Central memory CD8-positive, alpha-beta T cell (primary cell): ENCODE data around the gene PTPRF.

Experiments used
- ATAC-seq: fragments of 150-1000 bp; cut with Tn5 transposase; replicated peaks from 2 replicates; pipeline ENCODE4 v1.10.0; 2022; ENCODE audit warnings: mild to moderate bottlenecking, moderate FRiP score, moderate number of reproducible peaks; ENCODE audit not compliant: poor library complexity, severe bottlenecking; ENCODE audit errors: extremely low read depth
- DNase-seq, 2 donors: peaks; one replicate each; pipeline ENCODE4 v3.0.0; 2021; ENCODE audit warnings: low spot score in 2 of 2
- H3K27ac Mint-ChIP-seq: one replicate; pipeline ENCODE4 v1.8.0; 2022; ENCODE audit warnings: low read depth, mild to moderate bottlenecking, moderate library complexity, mixed read lengths
- H3K27me3 Mint-ChIP-seq: one replicate; pipeline ENCODE4 v1.8.0; 2022; ENCODE audit warnings: mixed read lengths
- H3K36me3 Mint-ChIP-seq: one replicate; pipeline ENCODE4 v1.8.0; 2022; ENCODE audit warnings: mild to moderate bottlenecking, moderate library complexity, mixed read lengths; ENCODE audit not compliant: insufficient read depth
- H3K4me1 Mint-ChIP-seq: one replicate; pipeline ENCODE4 v1.8.0; 2022; ENCODE audit warnings: mixed read lengths
- H3K4me3 Mint-ChIP-seq: one replicate; pipeline ENCODE4 v1.8.0; 2022; ENCODE audit warnings: mild to moderate bottlenecking, moderate library complexity, mixed read lengths
- H3K9me3 Mint-ChIP-seq: one replicate; pipeline ENCODE4 v1.8.0; 2022; ENCODE audit warnings: mixed read lengths

PTPRF gene

DNA sequence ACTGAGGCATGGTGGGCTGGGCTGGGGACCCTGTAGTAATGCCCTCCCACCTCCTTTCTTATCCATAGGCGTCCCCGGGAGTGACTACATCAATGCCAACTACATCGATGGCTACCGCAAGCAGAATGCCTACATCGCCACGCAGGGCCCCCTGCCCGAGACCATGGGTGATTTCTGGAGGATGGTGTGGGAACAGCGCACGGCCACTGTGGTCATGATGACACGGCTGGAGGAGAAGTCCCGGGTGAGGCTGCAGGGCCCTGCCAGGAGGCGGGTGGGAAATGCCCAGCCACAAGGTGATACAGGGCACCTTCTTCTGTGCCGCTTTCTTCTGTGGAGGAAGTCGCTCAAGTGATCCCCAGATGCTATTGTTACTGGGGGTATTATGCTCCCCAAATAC, 87.0 kb downstream of the PTPRF start:
- Mint-ChIP-seq H3K9me3 (no peaks in the 10 kb centered on the region), H3K4me1 (no peaks in the 10 kb centered on the region), H3K27me3 (peaks cover 7% of the 10 kb centered on the region), H3K4me3 (no peak overlapping the region), H3K36me3 (no peaks in the 10 kb centered on the region), H3K27ac (no peak overlapping the region)
- no peak for ATAC-seq
- no peak for DNase-seq

DNA sequence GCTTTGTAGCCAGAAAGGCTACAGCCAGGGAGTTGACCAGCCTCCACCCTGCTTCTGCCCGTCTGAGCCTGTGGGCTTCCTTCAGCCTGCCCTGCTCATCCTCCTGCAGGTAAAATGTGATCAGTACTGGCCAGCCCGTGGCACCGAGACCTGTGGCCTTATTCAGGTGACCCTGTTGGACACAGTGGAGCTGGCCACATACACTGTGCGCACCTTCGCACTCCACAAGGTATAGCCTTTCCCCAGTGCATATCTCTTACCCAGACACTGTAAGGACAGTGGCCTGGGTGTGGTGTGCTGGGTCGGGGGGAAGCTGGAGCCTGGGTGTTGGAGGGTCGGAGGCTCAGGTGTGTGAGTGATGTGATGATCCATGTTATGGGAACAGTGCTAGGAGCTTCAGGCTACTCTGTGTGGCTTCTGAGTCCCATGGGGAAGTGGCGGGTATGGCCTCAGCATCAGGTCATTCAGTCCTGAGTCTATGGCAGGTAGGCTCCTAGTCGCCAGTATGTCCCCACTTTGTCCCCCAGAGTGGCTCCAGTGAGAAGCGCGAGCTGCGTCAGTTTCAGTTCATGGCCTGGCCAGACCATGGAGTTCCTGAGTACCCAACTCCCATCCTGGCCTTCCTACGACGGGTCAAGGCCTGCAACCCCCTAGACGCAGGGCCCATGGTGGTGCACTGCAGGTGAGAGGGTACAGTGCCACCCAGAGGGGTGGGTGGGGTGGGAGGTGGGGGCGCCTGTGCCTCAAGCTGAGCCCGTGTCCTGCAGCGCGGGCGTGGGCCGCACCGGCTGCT, 88.0 kb downstream of the PTPRF start:
- Mint-ChIP-seq H3K4me1 (no peaks in the 10 kb centered on the region), H3K36me3 (no peaks in the 10 kb centered on the region), H3K4me3 (no peak overlapping the region), H3K9me3 (no peaks in the 10 kb centered on the region), H3K27me3 (no peaks in the 10 kb centered on the region), H3K27ac (no peak overlapping the region)
- ATAC-seq, result no peak
- no peak for DNase-seq

DNA sequence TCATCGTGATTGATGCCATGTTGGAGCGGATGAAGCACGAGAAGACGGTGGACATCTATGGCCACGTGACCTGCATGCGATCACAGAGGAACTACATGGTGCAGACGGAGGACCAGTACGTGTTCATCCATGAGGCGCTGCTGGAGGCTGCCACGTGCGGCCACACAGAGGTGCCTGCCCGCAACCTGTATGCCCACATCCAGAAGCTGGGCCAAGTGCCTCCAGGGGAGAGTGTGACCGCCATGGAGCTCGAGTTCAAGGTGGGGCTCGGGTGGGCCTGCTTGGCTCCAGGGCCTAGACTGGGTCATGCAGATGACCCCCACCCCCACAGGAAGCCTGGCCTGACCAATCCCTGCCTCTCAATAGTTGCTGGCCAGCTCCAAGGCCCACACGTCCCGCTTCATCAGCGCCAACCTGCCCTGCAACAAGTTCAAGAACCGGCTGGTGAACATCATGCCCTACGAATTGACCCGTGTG, 88.7 kb downstream of the PTPRF start:
- no peak for ATAC-seq
- H3K36me3 Mint-ChIP-seq, result no peaks in the 10 kb centered on the region

DNA sequence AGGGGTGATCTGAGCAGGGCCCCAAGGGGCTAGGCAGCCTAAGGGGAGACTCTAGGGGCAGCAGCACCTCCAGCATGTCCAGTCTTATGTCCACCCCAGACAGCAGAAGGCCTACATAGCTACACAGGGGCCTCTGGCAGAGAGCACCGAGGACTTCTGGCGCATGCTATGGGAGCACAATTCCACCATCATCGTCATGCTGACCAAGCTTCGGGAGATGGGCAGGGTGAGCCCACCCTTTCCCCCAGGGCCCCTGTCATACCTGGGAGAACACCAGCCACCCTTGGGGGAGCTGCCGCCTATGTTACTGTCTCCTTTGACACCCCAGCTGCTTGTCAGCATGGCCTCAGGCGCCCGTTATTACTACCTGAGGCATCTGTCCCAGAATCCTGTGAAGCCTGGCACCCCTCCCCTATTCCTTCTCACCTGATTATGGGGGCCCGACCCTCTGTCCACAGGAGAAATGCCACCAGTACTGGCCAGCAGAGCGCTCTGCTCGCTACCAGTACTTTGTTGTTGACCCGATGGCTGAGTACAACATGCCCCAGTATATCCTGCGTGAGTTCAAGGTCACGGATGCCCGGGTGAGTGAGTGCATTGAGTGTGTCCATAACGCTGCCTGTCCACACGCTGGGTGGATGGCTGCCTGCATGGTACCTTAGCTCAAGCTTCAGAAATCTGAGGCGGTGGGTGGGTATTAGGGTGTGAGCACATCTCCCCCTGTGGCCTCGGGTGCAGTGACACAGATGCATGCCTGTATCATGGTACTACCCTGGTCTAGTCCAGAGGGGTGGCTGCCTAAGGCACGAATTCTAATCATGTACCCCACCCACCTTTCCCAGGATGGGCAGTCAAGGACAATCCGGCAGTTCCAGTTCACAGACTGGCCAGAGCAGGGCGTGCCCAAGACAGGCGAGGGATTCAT, 89.6 kb downstream of the PTPRF start:
- no peaks in the 10 kb centered on the region for H3K9me3 Mint-ChIP-seq
- H3K36me3 Mint-ChIP-seq, result no peaks in the 10 kb centered on the region
- no peak for ATAC-seq
- H3K4me3 Mint-ChIP-seq, result no peak overlapping the region
- no peaks in the 10 kb centered on the region for H3K4me1 Mint-ChIP-seq
- H3K27me3 Mint-ChIP-seq, result peaks cover 3% of the 10 kb centered on the region
- no peak overlapping the region for H3K27ac Mint-ChIP-seq
- DNase-seq, result no peak

More for the DNA sequence above, 88.7 kb downstream of the PTPRF start:
- Mint-ChIP-seq H3K27ac (no peak overlapping the region), H3K27me3 (no peaks in the 10 kb centered on the region), H3K9me3 (no peaks in the 10 kb centered on the region), H3K4me1 (no peaks in the 10 kb centered on the region), H3K4me3 (no peak overlapping the region)
- no peak for DNase-seq

DNA sequence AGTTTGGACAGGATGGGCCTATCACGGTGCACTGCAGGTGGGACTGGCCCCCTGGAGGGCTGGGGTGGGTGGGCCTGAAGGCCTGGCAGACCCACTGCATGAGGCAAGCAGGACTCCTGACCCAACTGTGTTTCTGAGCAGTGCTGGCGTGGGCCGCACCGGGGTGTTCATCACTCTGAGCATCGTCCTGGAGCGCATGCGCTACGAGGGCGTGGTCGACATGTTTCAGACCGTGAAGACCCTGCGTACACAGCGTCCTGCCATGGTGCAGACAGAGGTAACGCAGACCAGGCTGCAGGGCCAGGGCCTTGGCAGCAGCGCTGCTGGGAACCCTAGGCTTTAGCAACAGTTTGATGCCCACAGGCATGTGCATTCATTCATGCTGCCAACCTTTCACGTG, 90.3 kb downstream of the PTPRF start:
- Mint-ChIP-seq H3K4me1 (no peaks in the 10 kb centered on the region), H3K4me3 (no peak overlapping the region), H3K27me3 (peaks cover 10% of the 10 kb centered on the region), H3K27ac (no peak overlapping the region), H3K36me3 (no peaks in the 10 kb centered on the region), H3K9me3 (no peaks in the 10 kb centered on the region)
- no peak for ATAC-seq
- no peak for DNase-seq

DNA sequence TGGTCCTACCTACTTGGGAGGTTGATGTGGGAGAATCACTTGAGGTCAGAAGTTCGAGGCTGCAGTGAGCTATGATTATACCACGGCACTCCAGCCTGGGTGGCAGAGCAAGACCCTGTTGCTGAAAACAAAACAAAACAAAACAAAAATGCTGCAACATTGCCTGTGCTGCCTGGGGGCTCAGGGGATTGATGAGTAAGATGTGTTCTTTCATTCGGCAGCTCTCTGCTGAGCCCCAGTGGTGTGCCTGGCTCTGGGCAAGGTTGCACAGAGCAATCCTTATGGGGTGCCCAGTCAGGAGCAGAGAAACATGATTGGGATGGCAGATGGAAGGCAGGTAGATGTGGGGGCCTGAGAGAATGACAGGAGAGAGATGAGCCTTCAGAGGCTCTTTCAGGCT, 90.7 kb downstream of the PTPRF start:
- DNase-seq (no peak), ATAC-seq (no peak)
- Mint-ChIP-seq H3K4me3 (no peak overlapping the region), H3K9me3 (no peaks in the 10 kb centered on the region), H3K4me1 (no peaks in the 10 kb centered on the region), H3K27me3 (peaks cover 14% of the 10 kb centered on the region), H3K36me3 (no peaks in the 10 kb centered on the region), H3K27ac (no peak overlapping the region)

DNA sequence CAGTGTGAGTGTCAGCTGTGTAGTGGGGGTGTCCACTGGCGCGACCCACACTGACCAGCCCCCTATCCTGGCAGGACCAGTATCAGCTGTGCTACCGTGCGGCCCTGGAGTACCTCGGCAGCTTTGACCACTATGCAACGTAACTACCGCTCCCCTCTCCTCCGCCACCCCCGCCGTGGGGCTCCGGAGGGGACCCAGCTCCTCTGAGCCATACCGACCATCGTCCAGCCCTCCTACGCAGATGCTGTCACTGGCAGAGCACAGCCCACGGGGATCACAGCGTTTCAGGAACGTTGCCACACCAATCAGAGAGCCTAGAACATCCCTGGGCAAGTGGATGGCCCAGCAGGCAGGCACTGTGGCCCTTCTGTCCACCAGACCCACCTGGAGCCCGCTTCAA, 91.2 kb downstream of the PTPRF start:
- ATAC-seq (no peak), DNase-seq (no peak)
- H3K4me3 Mint-ChIP-seq, result no peak overlapping the region
- H3K27ac Mint-ChIP-seq, result no peak overlapping the region
- H3K27me3 Mint-ChIP-seq, result peaks cover 19% of the 10 kb centered on the region
- H3K36me3 Mint-ChIP-seq, result no peaks in the 10 kb centered on the region
- no peaks in the 10 kb centered on the region for H3K4me1 Mint-ChIP-seq
- H3K9me3 Mint-ChIP-seq, result no peaks in the 10 kb centered on the region

DNA sequence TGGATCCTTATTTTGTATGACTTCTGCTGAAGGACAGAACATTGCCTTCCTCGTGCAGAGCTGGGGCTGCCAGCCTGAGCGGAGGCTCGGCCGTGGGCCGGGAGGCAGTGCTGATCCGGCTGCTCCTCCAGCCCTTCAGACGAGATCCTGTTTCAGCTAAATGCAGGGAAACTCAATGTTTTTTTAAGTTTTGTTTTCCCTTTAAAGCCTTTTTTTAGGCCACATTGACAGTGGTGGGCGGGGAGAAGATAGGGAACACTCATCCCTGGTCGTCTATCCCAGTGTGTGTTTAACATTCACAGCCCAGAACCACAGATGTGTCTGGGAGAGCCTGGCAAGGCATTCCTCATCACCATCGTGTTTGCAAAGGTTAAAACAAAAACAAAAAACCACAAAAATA, 91.8 kb downstream of the PTPRF start:
- H3K27ac Mint-ChIP-seq, result no peak overlapping the region
- ATAC-seq (no peak), DNase-seq (no peak)

DNA sequence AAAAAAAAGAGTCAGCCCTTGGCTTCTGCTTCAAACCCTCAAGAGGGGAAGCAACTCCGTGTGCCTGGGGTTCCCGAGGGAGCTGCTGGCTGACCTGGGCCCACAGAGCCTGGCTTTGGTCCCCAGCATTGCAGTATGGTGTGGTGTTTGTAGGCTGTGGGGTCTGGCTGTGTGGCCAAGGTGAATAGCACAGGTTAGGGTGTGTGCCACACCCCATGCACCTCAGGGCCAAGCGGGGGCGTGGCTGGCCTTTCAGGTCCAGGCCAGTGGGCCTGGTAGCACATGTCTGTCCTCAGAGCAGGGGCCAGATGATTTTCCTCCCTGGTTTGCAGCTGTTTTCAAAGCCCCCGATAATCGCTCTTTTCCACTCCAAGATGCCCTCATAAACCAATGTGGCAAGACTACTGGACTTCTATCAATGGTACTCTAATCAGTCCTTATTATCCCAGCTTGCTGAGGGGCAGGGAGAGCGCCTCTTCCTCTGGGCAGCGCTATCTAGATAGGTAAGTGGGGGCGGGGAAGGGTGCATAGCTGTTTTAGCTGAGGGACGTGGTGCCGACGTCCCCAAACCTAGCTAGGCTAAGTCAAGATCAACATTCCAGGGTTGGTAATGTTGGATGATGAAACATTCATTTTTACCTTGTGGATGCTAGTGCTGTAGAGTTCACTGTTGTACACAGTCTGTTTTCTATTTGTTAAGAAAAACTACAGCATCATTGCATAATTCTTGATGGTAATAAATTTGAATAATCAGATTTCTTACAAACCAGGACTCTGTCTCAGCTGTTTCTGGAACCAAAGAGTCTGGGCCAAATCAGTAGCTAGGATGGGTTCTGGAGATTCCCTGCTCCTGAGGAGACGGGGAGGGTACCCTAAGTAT, 92.5 kb downstream of the PTPRF start:
- Mint-ChIP-seq H3K4me3 (no peak overlapping the region), H3K4me1 (no peaks in the 10 kb centered on the region), H3K27me3 (peaks cover 24% of the 10 kb centered on the region), H3K27ac (no peak overlapping the region), H3K9me3 (no peaks in the 10 kb centered on the region), H3K36me3 (no peaks in the 10 kb centered on the region)
- DNase-seq (no peak), ATAC-seq (no peak)

More for the DNA sequence above, 91.8 kb downstream of the PTPRF start:
- Mint-ChIP-seq H3K27me3 (peaks cover 24% of the 10 kb centered on the region), H3K4me3 (no peak overlapping the region), H3K4me1 (no peaks in the 10 kb centered on the region), H3K36me3 (no peaks in the 10 kb centered on the region), H3K9me3 (no peaks in the 10 kb centered on the region)

DNA sequence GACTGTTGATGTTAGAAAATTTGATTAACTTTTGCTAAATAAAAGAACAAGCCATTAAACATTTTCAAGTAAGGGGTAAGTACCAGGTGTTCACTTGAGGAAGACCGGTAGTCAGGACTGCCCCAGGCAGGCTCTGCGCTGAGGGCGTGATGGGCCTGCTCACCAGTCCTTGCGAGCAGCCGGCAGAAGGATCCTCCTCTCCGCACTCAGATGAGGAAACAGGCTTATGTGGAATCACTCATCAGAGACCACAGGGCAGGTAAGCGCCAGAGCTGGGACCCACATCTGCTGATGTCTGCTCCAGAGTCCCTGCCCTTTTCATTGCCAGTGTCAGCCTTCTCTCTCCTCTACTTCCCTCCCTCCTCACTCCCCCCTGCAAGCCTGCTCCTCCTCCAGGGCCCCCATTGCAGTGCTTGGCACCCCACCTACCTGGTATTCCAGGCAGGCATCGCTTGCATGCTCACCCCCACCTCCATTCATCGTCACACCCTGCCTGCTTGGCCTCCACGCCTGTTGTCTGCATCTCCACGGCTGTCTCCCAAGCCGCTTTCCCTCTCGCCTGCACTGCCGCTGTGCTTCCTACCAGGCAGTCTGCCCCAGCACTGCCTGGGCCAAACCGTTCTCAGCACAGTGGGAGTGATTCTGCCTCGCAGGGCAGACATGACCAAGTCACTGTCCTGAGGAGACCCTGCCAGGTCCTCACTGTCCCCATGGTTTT, 94.5 kb downstream of the PTPRF start:
- Mint-ChIP-seq H3K9me3 (no peaks in the 10 kb centered on the region), H3K36me3 (peaks cover 2% of the 10 kb centered on the region), H3K4me1 (no peaks in the 10 kb centered on the region), H3K27ac (no peak overlapping the region), H3K27me3 (peaks cover 29% of the 10 kb centered on the region), H3K4me3 (no peak overlapping the region)
- DNase-seq (no peak), ATAC-seq (no peak)

DNA sequence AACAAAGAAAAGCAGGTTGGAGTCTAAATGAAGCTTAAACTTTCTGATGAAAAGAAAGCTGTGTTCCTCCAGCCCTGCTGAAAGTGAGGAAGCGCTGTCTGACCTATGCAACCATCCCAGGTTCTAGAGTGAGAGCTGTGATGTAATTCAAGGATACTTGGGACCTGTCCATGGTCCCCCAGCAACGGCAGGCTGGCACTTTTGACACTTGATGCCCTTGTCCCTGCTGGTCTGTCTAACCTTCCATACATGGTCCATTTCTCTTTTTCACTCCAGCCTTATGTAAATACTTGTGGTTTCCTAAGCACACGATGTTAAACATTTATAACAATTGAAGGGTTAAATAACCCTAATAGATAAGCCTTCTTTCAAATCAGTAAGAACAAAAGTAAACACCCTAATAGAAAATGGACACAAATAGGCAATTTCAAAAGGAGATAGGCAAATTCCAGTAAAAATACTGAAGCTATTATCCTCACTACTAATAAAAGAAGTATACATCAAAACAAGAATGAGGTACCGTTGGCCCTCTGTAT, 101.5 kb downstream of the PTPRF start:
- Mint-ChIP-seq H3K9me3 (no peaks in the 10 kb centered on the region), H3K27me3 (peaks cover 25% of the 10 kb centered on the region), H3K36me3 (peaks cover 2% of the 10 kb centered on the region), H3K4me3 (no peak overlapping the region), H3K27ac (no peak overlapping the region), H3K4me1 (no peaks in the 10 kb centered on the region)
- ATAC-seq (no peak), DNase-seq (no peak)
